ENCODE data around the gene TBC1D2. TPM values are rescaled to one million over a fixed set of nuclear protein-coding genes. Genes with fewer than 3 reads are reported as not detected.

Gene TBC1D2
- total and polyA plus RNA-seq, 2 donors (not counting 3 experiments of a cell fraction or from before 2014, with no cell fraction given), result 3.4 to 4.5 TPM

DNA sequence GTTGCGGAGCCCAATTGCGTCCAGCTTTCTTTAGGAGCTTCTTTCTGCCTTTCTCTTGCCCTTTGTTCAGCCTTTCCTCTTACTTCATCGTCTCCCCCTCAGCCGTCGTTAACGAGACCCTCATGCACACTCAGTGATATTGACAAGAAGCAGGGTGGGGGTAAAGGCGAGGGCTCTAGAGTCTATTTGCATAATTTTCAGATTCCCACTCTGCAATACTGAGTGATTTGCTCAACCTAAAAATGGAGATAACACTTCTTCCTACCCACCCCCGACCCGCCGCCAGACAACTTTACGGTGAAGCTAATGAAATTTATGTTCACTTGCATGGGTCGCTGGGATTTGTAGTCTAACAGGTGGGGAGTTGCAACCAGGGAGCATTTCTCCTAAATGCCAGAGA is 1.3 kb upstream of the TBC1D2 start:
- H3K9me1 ChIP-seq (replicated peaks; ENCODE audit: control insufficient read depth, extremely low read depth, insufficient read depth, low read length), result no peaks in the 10 kb centered on the region
- peaks cover 17% of the 10 kb centered on the region for H3K4me1 ChIP-seq (ENCODE audit: control insufficient read depth, extremely low read depth, insufficient read depth, low read length)
- TF ChIP-seq POLR2A (IDR thresholded peaks at IDR 0.05; ENCODE audit: low read depth, low read length) (no peak), GATA2 (IDR thresholded peaks at IDR 0.05; ENCODE audit: insufficient read depth, insufficient read length, low read depth, low read length) (no peak), POLR2AphosphoS5 (IDR thresholded peaks at IDR 0.05; ENCODE audit: insufficient read depth, low read depth, low read length) (no peak), JUN (IDR thresholded peaks at IDR 0.05; ENCODE audit: borderline replicate concordance, insufficient read depth, insufficient read length, low read depth) (no peak), FOS (IDR thresholded peaks at IDR 0.05; ENCODE audit: borderline replicate concordance, insufficient read depth, low read length) (no peak)
- TF ChIP-seq, protein P1, sequence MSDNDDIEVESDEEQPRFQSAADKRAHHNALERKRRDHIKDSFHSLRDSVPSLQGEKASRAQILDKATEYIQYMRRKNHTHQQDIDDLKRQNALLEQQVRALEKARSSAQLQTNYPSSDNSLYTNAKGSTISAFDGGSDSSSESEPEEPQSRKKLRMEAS (IDR thresholded peaks at IDR 0.05; ENCODE audit: insufficient read depth, insufficient read length), result no peak
- peak overlapping the region; percentile 80 for H3K4me2 ChIP-seq (ENCODE audit: insufficient read depth, low read length)
- H3K9me3 ChIP-seq (replicated peaks; ENCODE audit: control insufficient read depth, insufficient read depth, low read length), result no peaks in the 10 kb centered on the region
- CTCF ChIA-PET, result interaction anchor here (0.6 to 5.1 kb wide), 8 partner anchors 14 to 518 kb away, joined by 3 to 37 read pairs (median 11); partner anchors contain the start of gene TRMO
- FAIRE-seq (peak; percentile 50), DNase-seq (ENCODE audit: low read depth, low spot score) (no peak)
- peaks cover 16% of the 10 kb centered on the region for H3K79me2 ChIP-seq (ENCODE audit: control insufficient read depth, insufficient read depth, low read length)
- dilution Hi-C loops (cut with MboI; ENCODE audit: extremely low pct_ligation_motif_present, low sequenced_read_pairs) (no loop called here), intact Hi-C loops (cut with micrococcal nuclease) (loop anchor here (1.0 to 2.0 kb wide), 2 partner anchors 170 to 273 kb away; partner anchors contain the start of gene ANP32B)
- peak overlapping the region; percentile 76 for H3K9ac ChIP-seq (replicated peaks; ENCODE audit: extremely low read depth, insufficient read depth, low read length)
- H2AFZ ChIP-seq (ENCODE audit: low read depth, low read length), result peak overlapping the region; percentile 82
- TSS peak; percentile 50 for BruUV-seq (replicated peaks)
- H3K36me3 ChIP-seq (ENCODE audit: control insufficient read depth in 2 of 2, extremely low read depth in 1 of 2, insufficient read depth in 2 of 2, low read length in 2 of 2), result no peaks in the 10 kb centered on the region
- H3K27me3 ChIP-seq (ENCODE audit: control insufficient read depth in 2 of 2, insufficient read depth in 2 of 2, low read length in 2 of 2), result no peaks in the 10 kb centered on the region
- H4K20me1 ChIP-seq (replicated peaks; ENCODE audit: control insufficient read depth, extremely low read depth, insufficient read depth, low read length), result no peaks in the 10 kb centered on the region
- POLR2A ChIA-PET, result no interaction called here
- peak overlapping the region; percentile 55 to 80 (median 67) for H3K4me3 ChIP-seq (replicated peaks in 1 of 3; ENCODE audit: insufficient read depth in 1 of 3, low read depth in 1 of 3, low read length in 3 of 3)
- no peak overlapping the region for H3K27ac ChIP-seq (ENCODE audit: insufficient read depth, low read depth, low read length)

DNA sequence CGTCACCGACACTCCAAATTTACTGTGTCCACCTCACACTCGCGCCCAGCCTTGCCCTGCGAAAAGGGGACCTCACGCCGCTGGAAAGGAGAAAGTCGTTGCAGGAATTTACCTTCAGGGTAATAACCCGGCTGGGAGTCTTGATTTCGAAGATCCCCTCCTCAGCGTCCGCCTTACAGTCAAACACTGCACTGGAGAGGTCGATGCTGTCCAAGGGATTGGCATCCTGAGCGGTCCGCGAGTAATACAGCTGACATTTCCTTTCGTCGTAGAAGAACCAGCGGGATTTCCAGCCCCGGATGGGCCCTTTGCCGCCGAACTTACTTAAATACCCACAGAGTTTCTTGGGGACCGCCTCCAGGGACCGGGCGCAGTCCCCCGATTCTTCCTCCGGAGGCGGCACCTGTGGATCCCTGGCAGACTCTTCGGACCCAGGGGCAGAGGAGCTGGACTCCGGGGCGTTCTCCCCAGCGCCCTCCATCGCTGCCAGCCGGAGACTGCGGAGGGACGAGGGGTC is 330 bp downstream of the TBC1D2 start:
- TSS peak; percentile 49 for BruUV-seq (replicated peaks)
- H3K79me2 ChIP-seq (ENCODE audit: control insufficient read depth, insufficient read depth, low read length), result peaks cover 19% of the 10 kb centered on the region

More for the DNA sequence above, 330 bp downstream of the TBC1D2 start:
- H3K4me3 ChIP-seq (replicated peaks in 1 of 3; ENCODE audit: insufficient read depth in 1 of 3, low read depth in 1 of 3, low read length in 3 of 3), result peak overlapping the region; percentile 67 to 81 (median 80)
- no peak for FAIRE-seq
- CTCF ChIA-PET, result interaction anchor here (0.7 to 5.1 kb wide), 13 partner anchors 9 to 524 kb away, joined by 3 to 37 read pairs (median 4); partner anchors contain the start of genes TRIM14 and TRMO
- no peak for DNase-seq (ENCODE audit: low read depth, low spot score)
- intact Hi-C loops (cut with micrococcal nuclease) (loop anchor here (1.0 to 2.0 kb wide), 2 partner anchors 180 to 332 kb away; no protein-coding TSS in a partner anchor), dilution Hi-C loops (cut with MboI; ENCODE audit: extremely low pct_ligation_motif_present, low sequenced_read_pairs) (no loop called here)
- H4K20me1 ChIP-seq (replicated peaks; ENCODE audit: control insufficient read depth, extremely low read depth, insufficient read depth, low read length), result no peaks in the 10 kb centered on the region
- peaks cover 22% of the 10 kb centered on the region for H3K4me1 ChIP-seq (ENCODE audit: control insufficient read depth, extremely low read depth, insufficient read depth, low read length)
- peak overlapping the region; percentile 14 for H3K27ac ChIP-seq (ENCODE audit: insufficient read depth, low read depth, low read length)
- peak overlapping the region; percentile 89 for H2AFZ ChIP-seq (ENCODE audit: low read depth, low read length)
- POLR2A ChIA-PET, result interaction anchor here (1.1 kb wide), 1 partner anchor 199 kb away, joined by 3 read pairs; no protein-coding TSS in a partner anchor
- peak overlapping the region; percentile 72 for H3K9ac ChIP-seq (replicated peaks; ENCODE audit: extremely low read depth, insufficient read depth, low read length)
- no peaks in the 10 kb centered on the region for H3K27me3 ChIP-seq (ENCODE audit: control insufficient read depth in 2 of 2, insufficient read depth in 2 of 2, low read length in 2 of 2)
- no peaks in the 10 kb centered on the region for H3K36me3 ChIP-seq (ENCODE audit: control insufficient read depth in 2 of 2, extremely low read depth in 1 of 2, insufficient read depth in 2 of 2, low read length in 2 of 2)
- H3K9me3 ChIP-seq (replicated peaks; ENCODE audit: control insufficient read depth, insufficient read depth, low read length), result no peaks in the 10 kb centered on the region
- TF ChIP-seq MYC (IDR thresholded peaks at IDR 0.05; ENCODE audit: low read depth, low read length) (no peak), GATA2 (IDR thresholded peaks at IDR 0.05; ENCODE audit: insufficient read depth, insufficient read length, low read depth, low read length) (no peak), JUN (IDR thresholded peaks at IDR 0.05; ENCODE audit: borderline replicate concordance, insufficient read depth, insufficient read length, low read depth) (no peak), POLR2AphosphoS5 (IDR thresholded peaks at IDR 0.05; ENCODE audit: insufficient read depth, low read depth, low read length) (no peak), CTCF (IDR thresholded peaks at IDR 0.05; ENCODE audit: extremely low read depth in 1 of 2, insufficient read depth in 1 of 2, low read depth in 1 of 2, low read length in 2 of 2) (no peak), FOS (IDR thresholded peaks at IDR 0.05; ENCODE audit: borderline replicate concordance, insufficient read depth, low read length) (no peak), EZH2 (IDR thresholded peaks at IDR 0.05; ENCODE audit: borderline replicate concordance, low read depth, low read length, severe bottlenecking) (no peak), POLR2A (IDR thresholded peaks at IDR 0.05; ENCODE audit: low read depth, low read length) (no peak)
- TF ChIP-seq, protein P1 (IDR thresholded peaks at IDR 0.05; ENCODE audit: insufficient read depth, insufficient read length), result no peak
- peak overlapping the region; percentile 80 for H3K4me2 ChIP-seq (ENCODE audit: insufficient read depth, low read length)
- no peaks in the 10 kb centered on the region for H3K9me1 ChIP-seq (replicated peaks; ENCODE audit: control insufficient read depth, extremely low read depth, insufficient read depth, low read length)

Measured in endothelial cell of umbilical vein (primary cell).